Neural crest cell (in vitro differentiated cells): ENCODE results near the gene SSBP3. TPM values are rescaled to one million over a fixed set of nuclear protein-coding genes. Genes with fewer than 3 reads are reported as not detected.

Source experiments
- DNase-seq: peaks from one replicate; pipeline ENCODE4 v3.0.0; 2021; ENCODE audit warnings: low read depth, mixed read lengths, low spot score
- H3K27ac Mint-ChIP-seq: one replicate; pipeline ENCODE4 v1.8.0; 2021; ENCODE audit warnings: mild to moderate bottlenecking, mixed read lengths; ENCODE audit not compliant: unreplicated experiment
- H3K27me3 Mint-ChIP-seq: 2 replicates; pipeline ENCODE4 v1.8.0; 2021; ENCODE audit warnings: low read depth, mild to moderate bottlenecking, mixed read lengths
- H3K36me3 Mint-ChIP-seq: 2 replicates; pipeline ENCODE4 v1.8.0; 2021; ENCODE audit warnings: low read depth, mild to moderate bottlenecking, mixed read lengths
- H3K4me1 Mint-ChIP-seq: 2 replicates; pipeline ENCODE4 v1.8.0; 2021; ENCODE audit warnings: mixed read lengths
- H3K4me3 Mint-ChIP-seq: one replicate; pipeline ENCODE4 v1.8.0; 2021; ENCODE audit warnings: mild to moderate bottlenecking, mixed read lengths
- H3K9me3 Mint-ChIP-seq: 2 replicates; pipeline ENCODE4 v1.8.0; 2021; ENCODE audit warnings: mixed read lengths
- CTCF ChIP-seq: fragments of 200-600 bp; sonication (generic); conservative IDR thresholded peaks from 2 replicates; pipeline ENCODE4 v1.5.0; 2021; ENCODE audit warnings: antibody characterized with exemption, mild to moderate bottlenecking
- total RNA-seq: library from RNA; stranded (reverse); gene quantifications from 2 replicates; pipeline ENCODE4 v1.2.1, GENCODE V29; 2021

Gene SSBP3
- total RNA-seq, 1 donor from 2014 or later: 94.3 TPM

- no peak for DNase-seq
- Mint-ChIP-seq H3K4me1 (peaks cover 84% of the 10 kb centered on the region), H3K27ac (no peak overlapping the region), H3K9me3 (no peaks in the 10 kb centered on the region), H3K36me3 (no peaks in the 10 kb centered on the region), H3K4me3 (no peak overlapping the region), H3K27me3 (no peaks in the 10 kb centered on the region)
- no peak for TF ChIP-seq CTCF
These were observed 103.0 kb downstream of the SSBP3 start for GRCh38 chr1:54302951-54303843.

- Mint-ChIP-seq H3K27me3 (no peaks in the 10 kb centered on the region), H3K4me1 (peaks cover 85% of the 10 kb centered on the region), H3K36me3 (no peaks in the 10 kb centered on the region), H3K4me3 (no peak overlapping the region), H3K9me3 (no peaks in the 10 kb centered on the region), H3K27ac (no peak overlapping the region)
- TF ChIP-seq CTCF: no peak
- no peak for DNase-seq
These were observed 103.6 kb downstream of the SSBP3 start for GRCh38 chr1:54302549-54302948.

- DNase-seq: no peak
- H3K27me3 Mint-ChIP-seq: no peaks in the 10 kb centered on the region
- no peak overlapping the region for H3K4me3 Mint-ChIP-seq
These were observed 104.7 kb downstream of the SSBP3 start for GRCh38 chr1:54301497-54301896.

GRCh38 chr1:54300401-54300800 is 105.8 kb downstream of the SSBP3 start:
- no peak overlapping the region for H3K4me3 Mint-ChIP-seq
- TF ChIP-seq CTCF: no peak
- H3K4me1 Mint-ChIP-seq: peaks cover 93% of the 10 kb centered on the region
- no peak overlapping the region for H3K27ac Mint-ChIP-seq
- no peaks in the 10 kb centered on the region for H3K27me3 Mint-ChIP-seq
- H3K9me3 Mint-ChIP-seq: no peaks in the 10 kb centered on the region
- H3K36me3 Mint-ChIP-seq: no peaks in the 10 kb centered on the region
- DNase-seq: no peak

More at GRCh38 chr1:54301497-54301896, 104.7 kb downstream of the SSBP3 start:
- Mint-ChIP-seq H3K4me1 (peaks cover 88% of the 10 kb centered on the region), H3K9me3 (no peaks in the 10 kb centered on the region), H3K27ac (peak overlapping the region; percentile 17), H3K36me3 (no peaks in the 10 kb centered on the region)
- no peak for TF ChIP-seq CTCF

- no peaks in the 10 kb centered on the region for H3K36me3 Mint-ChIP-seq
- no peak overlapping the region for H3K4me3 Mint-ChIP-seq
- peak overlapping the region; percentile 70 for H3K27ac Mint-ChIP-seq
- no peaks in the 10 kb centered on the region for H3K27me3 Mint-ChIP-seq
- DNase-seq: no peak
- no peak for TF ChIP-seq CTCF
- H3K4me1 Mint-ChIP-seq: peaks cover 97% of the 10 kb centered on the region
- H3K9me3 Mint-ChIP-seq: no peaks in the 10 kb centered on the region
These were observed 107.2 kb downstream of the SSBP3 start for GRCh38 chr1:54299037-54299436.
